MM.1S (cell line): Measurements from ENCODE around the gene CBY2.
"Not testable (repeated sequence)": the region's sequence is repeated elsewhere in the genome, so short reads cannot be mapped to it uniquely, and the experiment has no call there.

Experiments
- CTCF ChIP-seq: fragments of 300-600 bp; sonication (generic); IDR thresholded peaks from 2 replicates; pipeline ENCODE4 v1.5.1; 2016; ENCODE audit warnings: antibody characterized with exemption, low read length, mixed read lengths
- EZH2 ChIP-seq: fragments of 300-600 bp; sonication (generic); optimal IDR thresholded peaks from 2 replicates; pipeline ENCODE3; 2017; ENCODE audit warnings: low read depth, mild to moderate bottlenecking, antibody characterized with exemption, low read length, mixed read lengths
- EZH2phosphoT487 ChIP-seq: fragments of 300-600 bp; sonication (generic); IDR thresholded peaks from 2 replicates; pipeline ENCODE4 v1.6.1; 2018; ENCODE audit warnings: antibody characterized with exemption, low read length

DNA sequence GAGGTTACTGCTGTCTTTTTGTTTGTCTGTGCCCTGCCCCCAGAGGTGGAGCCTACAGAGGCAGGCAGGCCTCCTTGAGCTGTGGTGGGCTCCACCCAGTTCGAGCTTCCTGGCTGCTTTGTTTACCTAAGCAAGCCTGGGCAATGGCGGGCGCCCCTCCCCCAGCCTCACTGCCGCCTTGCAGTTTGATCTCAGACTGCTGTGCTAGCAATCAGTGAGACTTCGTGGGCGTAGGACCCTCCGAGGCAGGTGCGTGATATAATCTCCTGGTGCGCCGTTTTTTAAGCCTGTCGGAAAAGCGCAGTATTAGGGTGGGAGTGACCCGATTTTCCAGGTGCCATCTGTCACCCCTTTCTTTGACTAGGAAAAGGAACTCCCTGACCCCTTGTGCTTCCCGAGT lies 32.5 kb upstream of the CBY2 start:
- not testable (repeated sequence) for TF ChIP-seq CTCF, EZH2, EZH2phosphoT487
